Mucosa of descending colon (tissue), 3 donors: ENCODE data around the gene FSTL4. TPM values are rescaled to one million over a fixed set of nuclear protein-coding genes. Genes with fewer than 3 reads are reported as not detected.

Source experiments
- ATAC-seq: fragments of 200-7000 bp; cut with Tn5 transposase; one replicate; pipeline ENCODE4 v1.9.1; 2020; ENCODE audit warnings: mild to moderate bottlenecking, moderate library complexity
- DNase-seq, 3 donors: peaks; one replicate each; pipeline ENCODE4 v3.0.0-alpha.2; 2020
- H3K36me3 ChIP-seq: fragments of 200-600 bp; one replicate; pipeline ENCODE4 v1.8.0; 2021; ENCODE audit warnings: low read depth, mild to moderate bottlenecking
- H3K4me1 ChIP-seq: fragments of 200-600 bp; one replicate; pipeline ENCODE4 v1.8.0; 2021; ENCODE audit warnings: low read depth, mild to moderate bottlenecking
- H3K4me3 ChIP-seq: fragments of 200-600 bp; one replicate; pipeline ENCODE4 v1.8.0; 2021; ENCODE audit warnings: mild to moderate bottlenecking
- H3K9me3 ChIP-seq: fragments of 200-600 bp; one replicate; pipeline ENCODE4 v1.8.0; 2021; ENCODE audit warnings: mild to moderate bottlenecking
- intact Hi-C, 2 donors: fragments of 100-400 bp; cut with DNase I in 1 of 2; cut with micrococcal nuclease in 1 of 2; formaldehyde crosslinking; loops; one replicate each; pipeline versions ENCODE4 v1.11.0 to v1.11.1; 2022; cut with DNase I, micrococcal nuclease
- total RNA-seq, 3 donors: library from RNA; stranded (reverse); fragmentation: NEBNext Ultra II Directional in 2 of 3; extraction: Animal tissue kit (Norgen Biotek cat#: 25700) in 2 of 3; gene quantifications; one replicate each; pipeline versions ENCODE4 v1.2.1 to v1.2.4, GENCODE V29; 2021 to 2023
- TF ChIP-seq, protein P1 (sequence below): fragments of 200-600 bp; IDR thresholded peaks from one replicate; pipeline ENCODE4 v1.8.0; 2022; ENCODE audit warnings: antibody characterized with exemption, mild to moderate bottlenecking
- donor health status: DM: no; HTN: no; CAD: no; lungs with moderate emphysema.
- donor health status: DM: no; HTN: no; CAD: no.
- donor health status: DM: no; HTN: yes; CAD: no.

Gene FSTL4
- total RNA-seq, 3 donors from 2014 or later: 0.29 to 0.77 (median 0.57) TPM

DNA sequence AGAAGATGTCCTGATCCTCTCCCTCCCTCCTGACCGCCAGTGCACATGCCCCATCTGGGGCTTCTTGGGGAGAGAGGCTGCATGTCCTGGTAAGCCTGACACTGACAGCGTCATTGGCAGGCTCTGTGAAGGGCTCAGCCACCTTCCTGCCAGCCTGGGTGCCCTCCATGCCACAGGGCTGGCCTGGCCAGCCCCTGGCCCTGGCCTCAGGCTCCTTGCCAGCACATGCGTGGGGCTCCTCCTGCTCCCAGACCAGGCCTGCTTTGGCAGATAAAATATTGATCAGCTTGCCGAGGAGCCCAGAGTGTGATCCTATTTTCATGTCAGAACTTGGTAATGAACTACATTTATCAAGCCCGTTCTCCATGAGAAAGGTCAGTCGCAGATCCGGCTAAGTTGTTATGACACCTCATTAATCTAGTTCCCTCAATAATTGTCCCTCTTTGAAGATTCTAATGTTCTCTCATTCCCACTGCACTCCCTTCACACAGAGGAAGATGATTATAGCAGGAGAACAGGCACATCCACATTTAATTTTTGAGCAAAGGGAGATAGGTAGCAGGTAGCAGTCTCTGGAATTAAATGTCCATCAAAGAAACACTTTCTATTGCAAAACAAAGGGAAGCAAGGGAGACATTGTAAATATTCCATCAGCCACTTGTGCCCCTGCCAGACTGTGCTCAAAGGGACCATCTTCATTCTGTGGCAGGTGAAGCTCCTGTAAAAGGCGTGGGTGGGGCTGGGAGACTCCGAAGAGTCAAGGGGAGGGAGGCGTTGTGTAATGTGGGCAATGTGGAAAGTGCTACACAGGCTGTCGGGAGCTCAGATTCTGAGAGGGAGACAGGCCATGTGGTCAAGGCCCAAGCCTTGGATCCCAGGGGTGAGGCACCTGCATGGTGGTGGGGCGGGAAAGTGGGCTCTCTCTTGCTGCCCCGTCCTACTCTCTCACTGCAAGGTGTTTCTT lies 288.6 kb downstream of the FSTL4 start:
- H3K4me1 ChIP-seq: no peaks in the 10 kb centered on the region
- TF ChIP-seq, protein P1, sequence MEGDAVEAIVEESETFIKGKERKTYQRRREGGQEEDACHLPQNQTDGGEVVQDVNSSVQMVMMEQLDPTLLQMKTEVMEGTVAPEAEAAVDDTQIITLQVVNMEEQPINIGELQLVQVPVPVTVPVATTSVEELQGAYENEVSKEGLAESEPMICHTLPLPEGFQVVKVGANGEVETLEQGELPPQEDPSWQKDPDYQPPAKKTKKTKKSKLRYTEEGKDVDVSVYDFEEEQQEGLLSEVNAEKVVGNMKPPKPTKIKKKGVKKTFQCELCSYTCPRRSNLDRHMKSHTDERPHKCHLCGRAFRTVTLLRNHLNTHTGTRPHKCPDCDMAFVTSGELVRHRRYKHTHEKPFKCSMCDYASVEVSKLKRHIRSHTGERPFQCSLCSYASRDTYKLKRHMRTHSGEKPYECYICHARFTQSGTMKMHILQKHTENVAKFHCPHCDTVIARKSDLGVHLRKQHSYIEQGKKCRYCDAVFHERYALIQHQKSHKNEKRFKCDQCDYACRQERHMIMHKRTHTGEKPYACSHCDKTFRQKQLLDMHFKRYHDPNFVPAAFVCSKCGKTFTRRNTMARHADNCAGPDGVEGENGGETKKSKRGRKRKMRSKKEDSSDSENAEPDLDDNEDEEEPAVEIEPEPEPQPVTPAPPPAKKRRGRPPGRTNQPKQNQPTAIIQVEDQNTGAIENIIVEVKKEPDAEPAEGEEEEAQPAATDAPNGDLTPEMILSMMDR: no peak
- H3K9me3 ChIP-seq: no peaks in the 10 kb centered on the region
- DNase-seq: no peak
- no peak for ATAC-seq
- no peaks in the 10 kb centered on the region for H3K36me3 ChIP-seq
- intact Hi-C loops: no loop called here
- H3K4me3 ChIP-seq: no peak overlapping the region

DNA sequence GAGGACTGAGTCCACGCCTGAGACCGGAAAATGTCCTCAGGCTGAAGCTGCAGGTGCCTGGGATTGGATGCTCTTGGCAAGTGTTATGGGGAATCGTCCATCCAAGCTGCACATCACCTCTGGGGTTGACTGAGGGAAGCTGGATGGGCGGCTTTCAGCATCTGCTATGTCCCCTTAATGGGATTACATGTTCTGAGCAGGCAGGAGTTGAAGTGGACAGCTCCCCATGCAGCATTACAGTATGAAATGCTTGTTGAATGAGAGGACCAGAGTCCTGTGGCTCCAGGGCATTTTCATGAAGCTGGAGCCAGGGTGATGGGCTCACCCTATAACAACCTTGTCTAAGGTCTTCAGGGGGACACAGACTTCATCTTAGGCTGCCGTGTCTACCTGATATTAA lies 289.6 kb downstream of the FSTL4 start:
- Histone ChIP-seq H3K4me1 (no peaks in the 10 kb centered on the region), H3K4me3 (no peak overlapping the region), H3K9me3 (no peaks in the 10 kb centered on the region), H3K36me3 (no peaks in the 10 kb centered on the region)
- TF ChIP-seq, protein P1: no peak
- intact Hi-C loops: no loop called here
- DNase-seq (no peak), ATAC-seq (no peak)

DNA sequence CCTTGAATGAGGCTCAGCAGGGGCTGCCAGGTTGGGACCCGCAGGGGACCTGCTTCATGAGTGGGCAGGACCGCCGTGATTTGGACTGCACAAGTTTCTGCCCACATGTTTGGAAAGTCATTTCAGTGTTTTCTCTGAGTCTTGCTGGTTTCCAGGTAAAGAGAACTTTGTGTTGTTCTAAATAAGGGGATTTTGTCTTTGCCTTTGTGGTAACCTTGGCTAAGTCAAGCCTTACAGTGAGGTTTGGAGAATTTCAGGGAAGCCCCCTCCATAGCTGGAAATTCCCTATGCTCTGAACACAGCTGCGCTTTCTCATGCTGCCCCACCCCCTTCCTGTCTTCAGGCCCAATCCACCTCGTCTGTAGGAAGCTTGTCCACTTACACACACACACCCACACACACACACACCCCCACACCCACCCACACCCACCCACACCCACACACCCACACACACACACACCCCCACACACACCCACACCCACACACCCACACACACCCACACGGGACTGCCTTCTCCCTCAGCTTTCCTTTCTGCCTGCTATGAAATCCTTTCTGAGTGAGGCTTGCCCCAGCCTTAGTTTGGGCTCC lies 290.4 kb downstream of the FSTL4 start:
- intact Hi-C loops: no loop called here
- TF ChIP-seq, protein P1: no peak

DNA sequence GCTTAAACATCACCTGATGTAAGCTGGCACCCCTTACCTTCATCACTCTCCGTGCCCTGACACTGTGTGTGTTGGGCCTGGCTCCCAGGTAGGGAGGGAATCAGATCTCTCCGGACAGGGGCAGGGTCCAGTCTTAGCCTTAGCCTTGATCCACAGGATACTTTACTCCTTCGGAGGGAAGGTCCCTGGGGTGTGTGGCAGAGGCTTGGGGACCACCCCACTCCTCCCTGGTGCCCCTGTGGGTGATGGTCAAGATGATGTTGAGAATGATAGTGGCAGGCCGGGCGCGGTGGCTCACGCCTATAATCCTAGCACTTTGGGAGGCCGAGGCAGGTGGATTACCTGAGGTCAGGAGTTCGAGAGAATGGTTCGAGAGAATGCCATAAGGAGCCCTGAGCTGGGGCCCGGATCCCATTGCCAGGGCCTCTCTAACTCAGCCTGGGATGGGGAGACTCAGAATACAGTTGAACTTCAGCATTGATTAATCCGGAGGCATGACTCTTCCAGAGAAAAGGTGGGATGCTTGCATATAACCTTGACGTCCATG lies 291.0 kb downstream of the FSTL4 start:
- Histone ChIP-seq H3K36me3 (no peaks in the 10 kb centered on the region), H3K9me3 (no peaks in the 10 kb centered on the region), H3K4me3 (no peak overlapping the region), H3K4me1 (no peaks in the 10 kb centered on the region)
- no peak for DNase-seq
- intact Hi-C loops: no loop called here
- ATAC-seq: no peak
- TF ChIP-seq, protein P1: no peak

More for the DNA sequence above, 290.4 kb downstream of the FSTL4 start:
- Histone ChIP-seq H3K36me3 (no peaks in the 10 kb centered on the region), H3K4me3 (no peak overlapping the region), H3K4me1 (no peaks in the 10 kb centered on the region), H3K9me3 (no peaks in the 10 kb centered on the region)
- DNase-seq (no peak), ATAC-seq (no peak)

DNA sequence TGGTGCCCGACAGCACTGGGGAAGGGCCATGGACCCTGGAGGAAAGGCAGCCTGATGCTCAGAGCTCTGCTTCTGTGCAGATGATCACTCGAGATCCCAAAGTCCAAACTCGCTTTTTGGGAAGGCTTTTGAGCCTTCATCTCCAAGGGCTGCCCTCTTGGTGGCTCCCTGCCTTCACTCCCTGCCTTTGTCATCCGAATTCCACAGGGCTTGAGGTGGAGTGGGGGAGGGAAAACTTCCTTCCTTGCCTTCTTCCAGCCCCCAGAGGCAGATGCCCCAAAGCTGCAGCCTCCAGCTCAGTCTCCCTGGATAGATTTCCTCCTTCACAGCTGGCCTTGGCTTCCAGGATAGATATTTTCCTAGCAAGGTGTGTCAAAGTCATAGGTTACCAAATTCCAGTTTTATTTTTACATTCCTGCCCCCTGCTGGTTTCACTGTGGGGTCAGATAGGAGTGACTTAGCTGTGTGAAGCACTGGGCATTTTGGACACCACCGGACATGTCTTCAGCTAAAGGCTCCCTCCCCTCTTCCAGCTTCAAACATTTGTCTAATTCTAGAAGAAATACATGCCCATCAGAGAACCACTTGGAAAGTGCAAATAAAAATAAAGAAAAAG lies 292.3 kb downstream of the FSTL4 start:
- peak in 1 of 3 donors; percentile 27 for DNase-seq
- H3K4me1 ChIP-seq: no peaks in the 10 kb centered on the region
- intact Hi-C loops: no loop called here
- no peaks in the 10 kb centered on the region for H3K36me3 ChIP-seq
- TF ChIP-seq, protein P1: no peak
- H3K9me3 ChIP-seq: no peaks in the 10 kb centered on the region
- peak; percentile 14 for ATAC-seq
- H3K4me3 ChIP-seq: no peak overlapping the region
